NOMO-1 (cell line): Measurements from ENCODE around the gene EGFLAM.
A peak's percentile ranks its signal among the peaks of the same experiment; 100 is the strongest.

ENCODE experiments used
- DNase-seq, 2 experiments: peaks; one replicate each; lab custom pipeline; 2025; ENCODE audit not compliant: unreplicated experiment in 2 of 2; lab: John Stamatoyannopoulos, UW

Gene EGFLAM

GRCh38 chr5:38265546-38266179 lies 7.3 kb downstream of the EGFLAM start:
- peak; percentile 25 to 43 for DNase-seq

- no peak for DNase-seq
Observed at GRCh38 chr5:38267372-38267771, 9.0 kb downstream of the EGFLAM start.

GRCh38 chr5:38273626-38274025 lies 15.3 kb downstream of the EGFLAM start:
- DNase-seq, result no peak

GRCh38 chr5:38274370-38274769 lies 16.0 kb downstream of the EGFLAM start:
- no peak for DNase-seq

- DNase-seq, result no peak
Observed at GRCh38 chr5:38284384-38284783, 26.0 kb downstream of the EGFLAM start.

GRCh38 chr5:38285226-38285625 lies 26.9 kb downstream of the EGFLAM start:
- DNase-seq, result no peak

GRCh38 chr5:38286002-38286401 lies 27.6 kb downstream of the EGFLAM start:
- DNase-seq, result no peak

GRCh38 chr5:38287124-38287523 lies 28.8 kb downstream of the EGFLAM start:
- no peak for DNase-seq

- DNase-seq, result no peak
Observed at GRCh38 chr5:38289457-38289856, 31.1 kb downstream of the EGFLAM start.

GRCh38 chr5:38290028-38290653 lies 31.8 kb downstream of the EGFLAM start:
- DNase-seq, result no peak

- DNase-seq, result no peak
Observed at GRCh38 chr5:38291355-38291754, 33.0 kb downstream of the EGFLAM start.

GRCh38 chr5:38292228-38292627 lies 33.9 kb downstream of the EGFLAM start:
- DNase-seq, result no peak

- no peak for DNase-seq
Observed at GRCh38 chr5:38295751-38296150, 37.4 kb downstream of the EGFLAM start.

GRCh38 chr5:38297830-38298608 lies 39.7 kb downstream of the EGFLAM start:
- DNase-seq, result no peak

GRCh38 chr5:38299585-38299984 lies 41.2 kb downstream of the EGFLAM start:
- DNase-seq, result no peak

- no peak for DNase-seq
Observed at GRCh38 chr5:38305148-38305547, 46.8 kb downstream of the EGFLAM start.

- DNase-seq, result no peak
Observed at GRCh38 chr5:38307845-38308244, 49.5 kb downstream of the EGFLAM start.

- no peak for DNase-seq
Observed at GRCh38 chr5:38316544-38317224, 58.3 kb downstream of the EGFLAM start.

GRCh38 chr5:38317868-38318267 lies 59.5 kb downstream of the EGFLAM start:
- no peak for DNase-seq

- no peak for DNase-seq
Observed at GRCh38 chr5:38319491-38319890, 61.1 kb downstream of the EGFLAM start.

GRCh38 chr5:38321978-38322377 lies 63.6 kb downstream of the EGFLAM start:
- DNase-seq, result no peak
